ENCODE data around the gene SPAG8.

DNA sequence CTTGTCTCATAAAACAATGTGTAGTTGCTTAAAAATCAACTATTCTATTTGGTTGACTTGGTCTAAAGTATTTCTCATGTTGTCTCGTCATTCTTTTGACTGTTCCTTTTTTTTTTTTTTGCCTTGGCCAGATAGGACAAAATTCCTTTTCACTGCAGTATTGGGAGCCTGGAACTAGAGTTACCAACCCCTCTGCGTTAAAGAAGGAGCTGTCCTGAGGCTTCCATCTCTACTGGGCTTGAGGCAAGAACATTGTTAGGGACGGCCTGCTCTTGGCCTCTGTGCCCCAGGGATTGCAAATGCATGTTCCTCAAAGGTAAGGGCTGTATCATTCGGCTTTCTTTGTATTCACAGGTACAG, 22.1 kb downstream of the SPAG8 start:
- no peak for TF ChIP-seq GATA3 (IDR thresholded peaks at IDR 0.05; ENCODE audit: low read depth, low read length)
- TF ChIP-seq GATA2 (IDR thresholded peaks at IDR 0.05; ENCODE audit: low read depth, low read length) = no peak
